GM21717 (cell line): ENCODE results near the gene CCNF.
"Not testable (repeated sequence)": the region's sequence is repeated elsewhere in the genome, so short reads cannot be mapped to it uniquely, and the experiment has no call there.

Source experiments
- ATAC-seq: cut with Tn5 transposase; IDR thresholded peaks from one replicate; pipeline ENCODE4 v1.9.1; 2021; ENCODE audit warnings: mild to moderate bottlenecking, moderate library complexity; ENCODE audit not compliant: unreplicated experiment

Gene CCNF

GRCh38 chr16:2470603-2471015, 41.4 kb downstream of the CCNF start:
- ATAC-seq: no peak

GRCh38 chr16:2471016-2471652, 41.9 kb downstream of the CCNF start, which contains the start of gene NTN3:
Gene NTN3, plus strand, starts transcription at chr16:2471297. Its CDS starts 405 bp downstream, at chr16:2471702.
- ATAC-seq: no peak

GRCh38 chr16:2471653-2472487, 42.6 kb downstream of the CCNF start:
- ATAC-seq: no peak

- ATAC-seq: no peak
These were observed 43.2 kb downstream of the CCNF start for GRCh38 chr16:2472488-2472864.

- ATAC-seq: no peak
These were observed 43.7 kb downstream of the CCNF start for GRCh38 chr16:2472885-2473445.

- ATAC-seq: no peak
These were observed 44.2 kb downstream of the CCNF start for GRCh38 chr16:2473446-2473926.

- peak; percentile 12 for ATAC-seq
These were observed 45.0 kb downstream of the CCNF start for GRCh38 chr16:2473999-2474876.

- ATAC-seq: peak; percentile 40
These were observed 45.7 kb downstream of the CCNF start, which contains the start of gene TBC1D24 for GRCh38 chr16:2474877-2475412. Gene TBC1D24, plus strand, starts transcription at chr16:2475127. Its CDS starts 21,022 bp downstream, at chr16:2496149.

- ATAC-seq: peak; percentile 7
These were observed 46.4 kb downstream of the CCNF start for GRCh38 chr16:2475413-2476344.

GRCh38 chr16:2476345-2476720, 47.1 kb downstream of the CCNF start:
- ATAC-seq: no peak

GRCh38 chr16:2476741-2477140, 47.5 kb downstream of the CCNF start:
- no peak for ATAC-seq

- no peak for ATAC-seq
These were observed 48.1 kb downstream of the CCNF start for GRCh38 chr16:2477327-2477726.

GRCh38 chr16:2478279-2478678, 49.0 kb downstream of the CCNF start:
- no peak for ATAC-seq

GRCh38 chr16:2479996-2480395, 50.7 kb downstream of the CCNF start:
- not testable (repeated sequence) for ATAC-seq

- ATAC-seq: no peak
These were observed 51.7 kb downstream of the CCNF start for GRCh38 chr16:2480948-2481347.

- no peak for ATAC-seq
These were observed 52.4 kb downstream of the CCNF start for GRCh38 chr16:2481676-2482075.

GRCh38 chr16:2482249-2482648, 53.0 kb downstream of the CCNF start:
- ATAC-seq: no peak

- ATAC-seq: no peak
These were observed 53.7 kb downstream of the CCNF start for GRCh38 chr16:2482708-2483534.
